ENCODE data around the gene IL1RAP. TPM values are rescaled to one million over a fixed set of nuclear protein-coding genes. Genes with fewer than 3 reads are reported as not detected.

IL1RAP gene
- total and polyA plus RNA-seq, 2 donors (not counting 3 experiments of a cell fraction or from before 2014, with no cell fraction given): 4.3 to 9.2 TPM

DNA sequence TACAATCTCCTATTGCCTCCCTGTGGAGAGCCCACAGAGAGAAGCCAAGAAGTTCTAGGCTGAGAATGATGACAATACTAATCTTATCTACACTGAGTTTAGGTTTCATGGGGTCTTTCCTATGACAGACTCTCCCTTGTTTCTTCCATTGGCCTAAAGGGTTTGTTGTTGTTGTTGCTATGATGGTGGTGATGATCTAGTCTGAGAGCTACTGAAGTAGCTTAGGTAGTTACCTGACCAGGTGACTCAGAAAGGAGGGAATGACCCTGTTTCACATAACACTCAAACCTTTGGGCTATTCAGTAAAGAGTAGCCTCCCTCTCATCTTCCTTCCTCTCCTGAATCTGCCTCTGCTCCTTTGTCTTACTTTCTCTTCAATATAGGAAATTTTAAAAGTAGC, 178.4 kb downstream of the IL1RAP start:
- Histone ChIP-seq H3K4me2 (ENCODE audit: insufficient read depth, low read length) (no peak overlapping the region), H3K4me3 (replicated peaks in 1 of 3; ENCODE audit: insufficient read depth in 1 of 3, low read depth in 1 of 3, low read length in 3 of 3) (no peak overlapping the region), H3K9ac (replicated peaks; ENCODE audit: extremely low read depth, insufficient read depth, low read length) (no peak overlapping the region), H3K9me1 (replicated peaks; ENCODE audit: control insufficient read depth, extremely low read depth, insufficient read depth, low read length) (no peaks in the 10 kb centered on the region), H2AFZ (ENCODE audit: low read depth, low read length) (no peak overlapping the region), H3K27ac (ENCODE audit: insufficient read depth, low read depth, low read length) (no peak overlapping the region), H3K4me1 (ENCODE audit: control insufficient read depth, extremely low read depth, insufficient read depth, low read length) (no peaks in the 10 kb centered on the region), H3K36me3 (ENCODE audit: control insufficient read depth in 2 of 2, extremely low read depth in 1 of 2, insufficient read depth in 2 of 2, low read length in 2 of 2) (no peaks in the 10 kb centered on the region), H3K9me3 (replicated peaks; ENCODE audit: control insufficient read depth, insufficient read depth, low read length) (no peaks in the 10 kb centered on the region), H3K79me2 (ENCODE audit: control insufficient read depth, insufficient read depth, low read length) (no peaks in the 10 kb centered on the region), H3K27me3 (ENCODE audit: control insufficient read depth in 2 of 2, insufficient read depth in 2 of 2, low read length in 2 of 2) (peaks cover 0 to 2% of the 10 kb centered on the region in 2 experiments), H4K20me1 (replicated peaks; ENCODE audit: control insufficient read depth, extremely low read depth, insufficient read depth, low read length) (no peaks in the 10 kb centered on the region)
- DNase-seq (ENCODE audit: low read depth, low spot score) (no peak), FAIRE-seq (no peak)
- dilution Hi-C loops (cut with MboI; ENCODE audit: extremely low pct_ligation_motif_present, low sequenced_read_pairs): no loop called here
- CTCF ChIA-PET: interaction anchor here (1.2 kb wide), 1 partner anchor 9 kb away, joined by 6 read pairs; no protein-coding TSS in a partner anchor
- TF ChIP-seq POLR2A (IDR thresholded peaks at IDR 0.05; ENCODE audit: low read depth, low read length): no peak
- TF ChIP-seq GATA2 (IDR thresholded peaks at IDR 0.05; ENCODE audit: insufficient read depth, insufficient read length, low read depth, low read length): no peak
- TF ChIP-seq POLR2AphosphoS5 (IDR thresholded peaks at IDR 0.05; ENCODE audit: insufficient read depth, low read depth, low read length): no peak
- no peak for TF ChIP-seq MYC (IDR thresholded peaks at IDR 0.05; ENCODE audit: low read depth, low read length)
- TF ChIP-seq JUN (IDR thresholded peaks at IDR 0.05; ENCODE audit: borderline replicate concordance, insufficient read depth, insufficient read length, low read depth): no peak
- TF ChIP-seq FOS (IDR thresholded peaks at IDR 0.05; ENCODE audit: borderline replicate concordance, insufficient read depth, low read length): no peak
- no peak for TF ChIP-seq EZH2 (IDR thresholded peaks at IDR 0.05; ENCODE audit: borderline replicate concordance, low read depth, low read length, severe bottlenecking)
- TF ChIP-seq, protein P1, sequence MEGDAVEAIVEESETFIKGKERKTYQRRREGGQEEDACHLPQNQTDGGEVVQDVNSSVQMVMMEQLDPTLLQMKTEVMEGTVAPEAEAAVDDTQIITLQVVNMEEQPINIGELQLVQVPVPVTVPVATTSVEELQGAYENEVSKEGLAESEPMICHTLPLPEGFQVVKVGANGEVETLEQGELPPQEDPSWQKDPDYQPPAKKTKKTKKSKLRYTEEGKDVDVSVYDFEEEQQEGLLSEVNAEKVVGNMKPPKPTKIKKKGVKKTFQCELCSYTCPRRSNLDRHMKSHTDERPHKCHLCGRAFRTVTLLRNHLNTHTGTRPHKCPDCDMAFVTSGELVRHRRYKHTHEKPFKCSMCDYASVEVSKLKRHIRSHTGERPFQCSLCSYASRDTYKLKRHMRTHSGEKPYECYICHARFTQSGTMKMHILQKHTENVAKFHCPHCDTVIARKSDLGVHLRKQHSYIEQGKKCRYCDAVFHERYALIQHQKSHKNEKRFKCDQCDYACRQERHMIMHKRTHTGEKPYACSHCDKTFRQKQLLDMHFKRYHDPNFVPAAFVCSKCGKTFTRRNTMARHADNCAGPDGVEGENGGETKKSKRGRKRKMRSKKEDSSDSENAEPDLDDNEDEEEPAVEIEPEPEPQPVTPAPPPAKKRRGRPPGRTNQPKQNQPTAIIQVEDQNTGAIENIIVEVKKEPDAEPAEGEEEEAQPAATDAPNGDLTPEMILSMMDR (IDR thresholded peaks at IDR 0.05; ENCODE audit: extremely low read depth in 1 of 2, insufficient read depth in 1 of 2, low read depth in 1 of 2, low read length in 2 of 2): no peak
- TF ChIP-seq, protein P2, sequence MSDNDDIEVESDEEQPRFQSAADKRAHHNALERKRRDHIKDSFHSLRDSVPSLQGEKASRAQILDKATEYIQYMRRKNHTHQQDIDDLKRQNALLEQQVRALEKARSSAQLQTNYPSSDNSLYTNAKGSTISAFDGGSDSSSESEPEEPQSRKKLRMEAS (IDR thresholded peaks at IDR 0.05; ENCODE audit: insufficient read depth, insufficient read length): no peak
- no TSS peak for BruUV-seq (replicated peaks)
- intact Hi-C loops (cut with micrococcal nuclease): no loop called here
- POLR2A ChIA-PET: interaction anchor here (0.5 kb wide), 1 partner anchor 178 kb away, joined by 7 read pairs; no protein-coding TSS in a partner anchor

Measured in endothelial cell of umbilical vein (primary cell).